SU-DHL-6 (cell line): ENCODE measurements around the gene DLK1.

ENCODE experiments used
- H2AFZ ChIP-seq: fragments of 200-600 bp; sonication (generic); 2 replicates; pipeline ENCODE4 v1.6.1; 2014; ENCODE audit warnings: low read depth, mild to moderate bottlenecking, moderate library complexity, mixed read lengths, antibody characterized with exemption, low read length; ENCODE audit not compliant: severe bottlenecking
- H3F3A ChIP-seq: fragments of 200-600 bp; shearing (Covaris generic); 2 replicates; pipeline ENCODE4 v1.6.0; 2016; ENCODE audit warnings: antibody characterized with exemption, mild to moderate bottlenecking; ENCODE audit not compliant: insufficient read depth
- H3K27ac ChIP-seq: fragments of 200-600 bp; sonication (generic); 2 replicates; pipeline ENCODE4 v1.5.1; 2016; ENCODE audit warnings: low read depth, mild to moderate bottlenecking, low read length, moderate library complexity, mixed read lengths
- H3K27me3 ChIP-seq: fragments of 200-600 bp; sonication (generic), shearing (Covaris generic); 2 replicates; pipeline ENCODE4 v1.6.0; 2014; ENCODE audit warnings: mild to moderate bottlenecking, low read length
- H3K36me3 ChIP-seq: fragments of 200-600 bp; sonication (generic); 2 replicates; pipeline ENCODE4 v1.6.1; 2014; ENCODE audit warnings: mild to moderate bottlenecking, low read length, mixed read lengths
- H3K4me2 ChIP-seq: fragments of 300-600, 200-600 bp; shearing (Covaris generic), sonication (generic); 2 replicates; pipeline ENCODE4 v1.6.0; 2014; ENCODE audit warnings: low read length, low read depth, mild to moderate bottlenecking; ENCODE audit not compliant: poor library complexity, severe bottlenecking
- H3K4me3 ChIP-seq: fragments of 200-600 bp; sonication (generic); 2 replicates; pipeline ENCODE4 v1.5.1; 2014; ENCODE audit warnings: antibody characterized with exemption, low read length, mild to moderate bottlenecking, mixed read lengths; ENCODE audit not compliant: insufficient read depth, poor library complexity, severe bottlenecking
- H3K79me2 ChIP-seq: fragments of 200-600 bp; sonication (generic); 2 replicates; pipeline ENCODE4 v1.6.1; 2014; ENCODE audit warnings: mild to moderate bottlenecking, low read length, moderate library complexity; ENCODE audit not compliant: insufficient read depth
- H3K9ac ChIP-seq: fragments of 200-600 bp; sonication (generic); 2 replicates; pipeline ENCODE4 v1.7.0; 2014; ENCODE audit warnings: mild to moderate bottlenecking, low read length
- H3K9me2 ChIP-seq: fragments of 200-600 bp; sonication (generic); replicated peaks from 2 replicates; pipeline ENCODE4 v1.6.1; 2014; ENCODE audit warnings: low read length; ENCODE audit not compliant: insufficient read depth
- H3K9me3 ChIP-seq: fragments of 200-600 bp; sonication (generic); 2 replicates; pipeline ENCODE4 v1.6.1; 2014; ENCODE audit warnings: low read length, mixed read lengths; ENCODE audit not compliant: insufficient read depth
- H4K20me1 ChIP-seq: fragments of 200-600 bp; sonication (generic); 2 replicates; pipeline ENCODE4 v1.6.1; 2014; ENCODE audit warnings: low read depth, mild to moderate bottlenecking, antibody characterized with exemption, low read length, moderate library complexity, mixed read lengths
- CTCF ChIP-seq: fragments of 200-600 bp; sonication (generic); IDR thresholded peaks from one replicate; pipeline ENCODE4 v1.5.1; 2017; ENCODE audit warnings: antibody characterized with exemption, mild to moderate bottlenecking, low read length, moderate library complexity; ENCODE audit not compliant: insufficient read depth, poor library complexity, severe bottlenecking
- EZH2phosphoT487 ChIP-seq: fragments of 200-600 bp; sonication (generic), shearing (Covaris generic); conservative IDR thresholded peaks from 2 replicates; pipeline ENCODE4 v1.6.1; 2018; ENCODE audit warnings: mild to moderate bottlenecking, antibody characterized with exemption, low read length, moderate library complexity, mixed read lengths

Gene DLK1

GRCh38 chr14:100783630-100784370 is 57.1 kb downstream of the DLK1 start:
- Histone ChIP-seq H3K9ac (no peak overlapping the region), H3K9me3 (no peaks in the 10 kb centered on the region), H3K9me2 (no peaks in the 10 kb centered on the region), H3K27ac (no peak overlapping the region), H4K20me1 (no peaks in the 10 kb centered on the region), H3K27me3 (no peaks in the 10 kb centered on the region), H2AFZ (no peak overlapping the region), H3K4me3 (no peak overlapping the region), H3K36me3 (no peaks in the 10 kb centered on the region), H3K79me2 (no peaks in the 10 kb centered on the region), H3K4me2 (no peak overlapping the region), H3F3A (no peaks in the 10 kb centered on the region)
- TF ChIP-seq EZH2phosphoT487 (no peak), CTCF (no peak)

- TF ChIP-seq EZH2phosphoT487 (no peak), CTCF (no peak)
- H3K4me3 ChIP-seq = no peak overlapping the region
- no peak overlapping the region for H2AFZ ChIP-seq
These were observed 58.0 kb downstream of the DLK1 start for GRCh38 chr14:100784523-100785337.

GRCh38 chr14:100785338-100785615 is 58.6 kb downstream of the DLK1 start:
- Histone ChIP-seq H3K9me2 (no peaks in the 10 kb centered on the region), H3F3A (no peaks in the 10 kb centered on the region), H2AFZ (no peak overlapping the region), H3K27me3 (no peaks in the 10 kb centered on the region), H3K4me3 (no peak overlapping the region), H3K79me2 (no peaks in the 10 kb centered on the region), H3K9me3 (no peaks in the 10 kb centered on the region), H3K9ac (no peak overlapping the region), H3K4me2 (no peak overlapping the region), H3K36me3 (no peaks in the 10 kb centered on the region), H3K27ac (no peak overlapping the region), H4K20me1 (no peaks in the 10 kb centered on the region)
- no peak for TF ChIP-seq EZH2phosphoT487
- no peak for TF ChIP-seq CTCF

More at GRCh38 chr14:100784523-100785337, 58.0 kb downstream of the DLK1 start:
- H3K27ac ChIP-seq = no peak overlapping the region
- H3K36me3 ChIP-seq = no peaks in the 10 kb centered on the region
- H3K79me2 ChIP-seq = no peaks in the 10 kb centered on the region
- H4K20me1 ChIP-seq = no peaks in the 10 kb centered on the region
- no peaks in the 10 kb centered on the region for H3K27me3 ChIP-seq
- no peaks in the 10 kb centered on the region for H3K9me2 ChIP-seq
- no peak overlapping the region for H3K4me2 ChIP-seq
- no peak overlapping the region for H3K9ac ChIP-seq
- H3F3A ChIP-seq = no peaks in the 10 kb centered on the region
- no peaks in the 10 kb centered on the region for H3K9me3 ChIP-seq
